ENCODE data around the gene IER5. TPM values are rescaled to one million over a fixed set of nuclear protein-coding genes. Genes with fewer than 3 reads are reported as not detected.

Gene IER5
- polyA plus RNA-seq, 1 experiment: 16.9 TPM

GRCh38 chr1:181064011-181064623 lies 24.4 kb upstream of the IER5 start:
- no peak overlapping the region for H3K4me3 ChIP-seq (ENCODE audit: low read depth, low read length)
- no peak for DNase-seq (ENCODE audit: low read depth)
- CTCF ChIA-PET: interaction anchor here (0.8 kb wide), 1 partner anchor 79 kb away, joined by 3 read pairs; no protein-coding TSS in a partner anchor
- no peaks in the 10 kb centered on the region for H3K36me3 ChIP-seq (ENCODE audit: control insufficient read depth, insufficient read depth, low read length)
- TF ChIP-seq CTCF (IDR thresholded peaks at IDR 0.05; ENCODE audit: insufficient read depth, low read depth, low read length): no peak
- POLR2A ChIA-PET: no interaction called here
- H3K27me3 ChIP-seq (ENCODE audit: control insufficient read depth, insufficient read depth, low read length): no peaks in the 10 kb centered on the region

DNA sequence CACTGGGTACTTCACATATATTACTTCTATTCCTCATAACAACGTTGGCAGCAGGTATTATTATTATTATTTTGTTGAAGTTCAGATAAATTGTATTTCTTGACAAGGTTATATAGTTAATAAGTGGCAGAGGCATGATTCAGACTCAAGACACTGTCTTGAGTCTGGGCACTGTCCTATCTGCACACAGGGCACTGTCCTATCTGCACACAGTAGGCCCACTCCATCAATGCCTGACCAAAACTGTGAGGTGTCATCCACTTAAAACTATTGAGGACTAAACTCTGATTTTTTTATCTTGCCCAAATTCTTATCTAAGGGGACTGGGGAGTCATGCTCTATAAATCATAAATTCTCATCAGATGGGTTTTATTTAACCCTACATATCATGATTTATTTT lies 23.8 kb upstream of the IER5 start:
- POLR2A ChIA-PET: no interaction called here

GRCh38 chr1:181073638-181074037 lies 14.9 kb upstream of the IER5 start:
- peak; percentile 79 for DNase-seq (ENCODE audit: low read depth)
- CTCF ChIA-PET: interaction anchor here (2.3 kb wide), 1 partner anchor 69 kb away, joined by 6 read pairs; no protein-coding TSS in a partner anchor
- TF ChIP-seq CTCF (IDR thresholded peaks at IDR 0.05; ENCODE audit: insufficient read depth, low read depth, low read length): no peak
- POLR2A ChIA-PET: no interaction called here
- Histone ChIP-seq H3K36me3 (ENCODE audit: control insufficient read depth, insufficient read depth, low read length) (no peaks in the 10 kb centered on the region), H3K4me3 (ENCODE audit: low read depth, low read length) (no peak overlapping the region), H3K27me3 (ENCODE audit: control insufficient read depth, insufficient read depth, low read length) (no peaks in the 10 kb centered on the region)

More for the DNA sequence above, 23.8 kb upstream of the IER5 start:
- no peaks in the 10 kb centered on the region for H3K36me3 ChIP-seq (ENCODE audit: control insufficient read depth, insufficient read depth, low read length)
- CTCF ChIA-PET: no interaction called here
- DNase-seq (ENCODE audit: low read depth): no peak
- no peak for TF ChIP-seq CTCF (IDR thresholded peaks at IDR 0.05; ENCODE audit: insufficient read depth, low read depth, low read length)
- H3K4me3 ChIP-seq (ENCODE audit: low read depth, low read length): no peak overlapping the region
- no peaks in the 10 kb centered on the region for H3K27me3 ChIP-seq (ENCODE audit: control insufficient read depth, insufficient read depth, low read length)

- ChIA-PET POLR2A (no interaction called here), CTCF (interaction anchor here (0.8 to 1.1 kb wide), 2 partner anchors 15 to 19 kb away, joined by 3 read pairs; no protein-coding TSS in a partner anchor)
- no peak for DNase-seq (ENCODE audit: low read depth)
- no peak overlapping the region for H3K4me3 ChIP-seq (ENCODE audit: low read depth, low read length)
- H3K27me3 ChIP-seq (ENCODE audit: control insufficient read depth, insufficient read depth, low read length): no peaks in the 10 kb centered on the region
- no peaks in the 10 kb centered on the region for H3K36me3 ChIP-seq (ENCODE audit: control insufficient read depth, insufficient read depth, low read length)
- TF ChIP-seq CTCF (IDR thresholded peaks at IDR 0.05; ENCODE audit: insufficient read depth, low read depth, low read length): no peak
These were observed 12.6 kb upstream of the IER5 start for GRCh38 chr1:181075766-181076350.

DNA sequence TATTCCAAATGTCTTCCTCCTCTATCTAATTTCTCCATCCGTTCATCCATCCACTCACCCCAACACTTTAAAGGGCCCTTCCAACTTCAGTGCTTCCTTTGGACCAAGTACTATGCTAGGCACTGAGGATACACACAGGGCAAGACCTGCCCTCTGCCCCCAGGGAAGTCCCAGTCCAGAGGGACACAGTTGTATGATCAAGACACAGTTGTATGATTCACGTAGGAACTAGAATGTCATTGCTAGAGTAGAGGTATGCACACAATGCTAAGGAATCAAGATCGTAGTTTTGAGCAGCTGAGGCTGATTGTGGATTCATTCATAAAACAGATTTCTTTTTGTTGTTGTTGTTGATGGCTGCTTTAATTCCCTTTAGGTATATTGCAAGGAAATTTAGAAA lies 11.6 kb upstream of the IER5 start:
- DNase-seq (ENCODE audit: low read depth): no peak
- POLR2A ChIA-PET: no interaction called here
- no peaks in the 10 kb centered on the region for H3K36me3 ChIP-seq (ENCODE audit: control insufficient read depth, insufficient read depth, low read length)
- CTCF ChIA-PET: interaction anchor here (0.5 kb wide), 1 partner anchor 236 kb away, joined by 3 read pairs; no protein-coding TSS in a partner anchor
- no peaks in the 10 kb centered on the region for H3K27me3 ChIP-seq (ENCODE audit: control insufficient read depth, insufficient read depth, low read length)
- no peak overlapping the region for H3K4me3 ChIP-seq (ENCODE audit: low read depth, low read length)
- no peak for TF ChIP-seq CTCF (IDR thresholded peaks at IDR 0.05; ENCODE audit: insufficient read depth, low read depth, low read length)

Measured in BJ (cell line).